GM12873 (cell line): Measurements from ENCODE around the gene ABHD8.

ENCODE experiments used
- TF ChIP-seq, protein P1 (sequence below): IDR thresholded peaks from 2 replicates; pipeline ENCODE4 v1.5.1; 2012; ENCODE audit warnings: low read depth, mild to moderate bottlenecking, moderate library complexity, low read length, control low read depth; ENCODE audit not compliant: insufficient read depth; ENCODE audit errors: missing control alignments

Gene ABHD8

DNA sequence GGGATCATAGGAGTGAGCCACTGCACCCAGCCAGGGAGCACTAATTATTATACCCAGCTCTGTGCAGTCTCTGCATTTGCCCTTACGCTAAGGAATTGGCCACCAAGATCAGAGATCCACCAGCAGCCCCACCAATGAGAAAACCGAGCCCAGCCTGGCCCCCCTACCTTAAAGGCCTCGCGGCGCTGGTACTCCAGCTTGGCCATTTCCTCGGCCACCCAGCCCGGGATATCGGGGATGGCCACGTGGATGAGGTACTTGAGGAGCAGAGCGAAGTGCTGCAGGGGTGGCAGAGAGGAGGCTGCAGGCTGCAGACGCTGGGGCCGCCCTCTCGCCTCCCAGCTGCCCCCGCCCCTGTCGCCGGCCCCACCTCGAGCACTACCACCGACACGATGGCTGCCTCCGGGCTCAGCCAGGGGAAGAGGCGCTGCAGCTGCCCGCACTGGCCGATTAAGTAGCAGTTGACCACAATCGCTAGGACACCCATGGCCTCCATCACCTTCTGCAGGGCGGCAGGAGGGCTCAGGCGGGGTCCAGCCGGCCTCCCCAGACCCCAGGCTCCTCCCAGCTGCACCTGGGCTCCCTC is 23.9 kb upstream of the ABHD8 start:
- TF ChIP-seq, protein P1, sequence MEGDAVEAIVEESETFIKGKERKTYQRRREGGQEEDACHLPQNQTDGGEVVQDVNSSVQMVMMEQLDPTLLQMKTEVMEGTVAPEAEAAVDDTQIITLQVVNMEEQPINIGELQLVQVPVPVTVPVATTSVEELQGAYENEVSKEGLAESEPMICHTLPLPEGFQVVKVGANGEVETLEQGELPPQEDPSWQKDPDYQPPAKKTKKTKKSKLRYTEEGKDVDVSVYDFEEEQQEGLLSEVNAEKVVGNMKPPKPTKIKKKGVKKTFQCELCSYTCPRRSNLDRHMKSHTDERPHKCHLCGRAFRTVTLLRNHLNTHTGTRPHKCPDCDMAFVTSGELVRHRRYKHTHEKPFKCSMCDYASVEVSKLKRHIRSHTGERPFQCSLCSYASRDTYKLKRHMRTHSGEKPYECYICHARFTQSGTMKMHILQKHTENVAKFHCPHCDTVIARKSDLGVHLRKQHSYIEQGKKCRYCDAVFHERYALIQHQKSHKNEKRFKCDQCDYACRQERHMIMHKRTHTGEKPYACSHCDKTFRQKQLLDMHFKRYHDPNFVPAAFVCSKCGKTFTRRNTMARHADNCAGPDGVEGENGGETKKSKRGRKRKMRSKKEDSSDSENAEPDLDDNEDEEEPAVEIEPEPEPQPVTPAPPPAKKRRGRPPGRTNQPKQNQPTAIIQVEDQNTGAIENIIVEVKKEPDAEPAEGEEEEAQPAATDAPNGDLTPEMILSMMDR, result no peak

DNA sequence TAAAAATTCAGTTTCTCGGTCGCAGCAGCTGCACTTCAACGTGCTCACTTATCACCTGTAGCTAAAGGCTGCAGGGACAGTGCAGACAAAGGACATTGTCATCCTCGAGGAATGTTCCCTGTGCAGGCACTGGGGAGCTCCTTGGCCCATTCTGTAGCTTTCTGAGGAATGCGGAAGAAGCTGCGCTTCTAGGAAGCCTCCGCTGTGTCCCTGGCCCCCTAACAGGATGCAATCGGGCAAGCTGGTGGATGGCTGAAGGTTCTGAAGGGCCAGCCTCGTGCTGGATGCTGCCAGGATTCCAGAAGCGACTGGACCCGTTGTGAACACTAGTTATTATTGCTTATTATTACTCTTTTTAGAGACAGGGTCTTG is 23.4 kb upstream of the ABHD8 start:
- TF ChIP-seq, protein P1, result no peak

DNA sequence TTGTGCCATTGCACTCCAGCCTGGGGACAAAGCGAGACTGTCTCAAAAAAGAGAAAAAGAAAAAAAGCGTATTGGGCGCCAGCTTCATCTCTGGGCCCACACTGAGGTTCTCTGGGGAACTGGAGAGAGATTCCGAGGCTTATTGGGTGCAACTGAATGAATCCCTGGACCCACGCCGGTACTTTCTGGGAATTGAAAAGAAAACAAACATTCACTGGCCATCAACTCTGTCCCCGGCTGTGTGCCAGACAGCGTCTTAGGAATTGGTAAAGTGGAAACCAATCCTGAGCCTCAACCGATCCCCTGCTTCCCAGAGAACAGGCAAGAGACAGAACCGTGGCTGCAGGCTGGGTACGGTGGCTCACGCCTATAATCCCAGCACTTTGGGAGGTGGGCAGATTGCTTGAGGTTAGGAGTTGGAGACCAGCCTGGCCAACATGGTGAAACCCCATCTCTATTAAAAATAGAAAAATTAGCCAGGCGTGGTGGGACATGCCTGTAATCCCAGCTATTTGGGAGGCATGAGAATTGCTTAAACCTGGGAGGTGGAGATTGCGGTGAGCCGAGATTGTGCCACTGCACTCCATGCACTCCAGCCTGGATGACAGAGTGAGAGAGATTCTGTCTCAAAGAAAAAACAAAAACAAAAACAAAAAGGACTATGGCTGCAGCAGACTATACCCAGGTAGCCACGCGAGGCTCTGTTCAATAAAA is 22.8 kb upstream of the ABHD8 start:
- TF ChIP-seq, protein P1, result no peak

DNA sequence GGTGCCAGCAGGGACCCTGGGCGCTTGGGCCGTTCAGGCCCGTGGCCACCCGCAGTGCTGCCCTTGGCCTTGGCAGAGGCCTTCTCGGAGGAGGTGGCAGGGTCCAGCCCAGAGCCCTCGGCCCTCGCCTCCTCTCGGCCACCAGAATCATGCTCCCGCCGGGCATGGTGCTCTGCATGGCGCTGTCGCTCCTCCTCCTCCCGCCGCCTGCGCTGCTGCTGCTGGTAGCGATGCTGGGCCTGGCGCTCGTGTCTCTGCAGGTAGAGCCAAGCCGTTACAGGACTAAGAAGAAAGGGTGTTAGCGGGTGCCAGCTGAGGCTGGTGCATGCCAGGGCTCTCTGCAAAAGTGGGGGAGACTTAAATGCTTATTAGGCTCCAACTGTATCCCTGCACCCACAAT is 21.9 kb upstream of the ABHD8 start:
- TF ChIP-seq, protein P1, result no peak

DNA sequence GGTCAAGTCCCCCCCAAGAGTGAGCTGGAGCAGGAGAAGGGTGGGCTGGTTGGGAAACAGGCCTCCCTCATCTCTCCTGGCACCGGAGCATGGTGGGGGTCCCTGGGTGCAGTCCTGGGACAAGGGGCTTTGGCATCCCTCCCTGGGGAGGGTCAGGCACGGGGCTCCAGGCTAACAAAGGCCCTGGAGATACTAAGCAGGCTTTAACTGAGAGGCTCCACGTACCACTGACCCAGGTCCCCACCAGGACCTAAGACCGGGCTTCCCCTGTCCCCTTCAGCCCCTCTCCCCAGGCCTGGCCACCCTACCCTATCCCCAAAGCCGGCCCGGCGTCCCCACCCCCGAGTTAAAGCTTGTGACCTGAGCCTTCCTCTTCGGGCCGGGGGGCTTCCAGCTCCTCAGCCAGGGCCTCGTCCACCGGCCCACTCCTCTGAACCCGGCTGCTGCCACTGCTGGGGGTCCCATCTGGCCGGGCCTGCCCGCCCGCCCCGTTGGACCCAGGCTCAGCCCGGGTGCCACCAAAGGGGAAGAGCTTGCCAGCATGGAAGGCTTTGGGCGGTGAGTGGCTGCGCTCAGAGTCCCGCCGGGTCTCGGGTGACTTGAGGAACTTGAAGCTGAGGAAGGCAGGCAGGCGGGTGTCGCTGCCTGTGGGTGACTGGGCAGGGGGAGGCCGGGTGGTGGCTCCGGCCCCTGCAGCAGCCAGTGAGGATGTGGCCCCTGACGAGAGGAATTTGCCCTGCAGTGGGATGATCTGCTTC is 21.3 kb upstream of the ABHD8 start:
- TF ChIP-seq, protein P1, result no peak

DNA sequence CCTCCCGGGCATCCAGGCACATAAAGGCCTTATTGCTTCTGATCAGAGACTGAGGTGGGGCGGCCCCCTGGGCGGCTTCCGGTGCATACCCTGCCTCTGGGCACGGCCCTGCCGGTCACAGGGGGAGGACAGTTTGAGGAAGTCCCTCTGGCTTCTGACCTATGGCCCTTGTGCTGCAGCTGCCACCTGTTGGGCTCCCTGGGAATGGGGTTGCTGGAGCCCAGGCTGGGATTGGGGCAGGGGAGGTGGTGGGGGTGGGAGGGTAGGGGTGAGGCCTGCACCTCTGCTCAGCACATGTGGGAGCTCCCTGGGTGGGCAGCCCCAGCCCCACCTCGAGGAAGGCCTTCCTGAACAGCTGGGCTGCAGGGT is 20.7 kb upstream of the ABHD8 start:
- TF ChIP-seq, protein P1, result no peak

DNA sequence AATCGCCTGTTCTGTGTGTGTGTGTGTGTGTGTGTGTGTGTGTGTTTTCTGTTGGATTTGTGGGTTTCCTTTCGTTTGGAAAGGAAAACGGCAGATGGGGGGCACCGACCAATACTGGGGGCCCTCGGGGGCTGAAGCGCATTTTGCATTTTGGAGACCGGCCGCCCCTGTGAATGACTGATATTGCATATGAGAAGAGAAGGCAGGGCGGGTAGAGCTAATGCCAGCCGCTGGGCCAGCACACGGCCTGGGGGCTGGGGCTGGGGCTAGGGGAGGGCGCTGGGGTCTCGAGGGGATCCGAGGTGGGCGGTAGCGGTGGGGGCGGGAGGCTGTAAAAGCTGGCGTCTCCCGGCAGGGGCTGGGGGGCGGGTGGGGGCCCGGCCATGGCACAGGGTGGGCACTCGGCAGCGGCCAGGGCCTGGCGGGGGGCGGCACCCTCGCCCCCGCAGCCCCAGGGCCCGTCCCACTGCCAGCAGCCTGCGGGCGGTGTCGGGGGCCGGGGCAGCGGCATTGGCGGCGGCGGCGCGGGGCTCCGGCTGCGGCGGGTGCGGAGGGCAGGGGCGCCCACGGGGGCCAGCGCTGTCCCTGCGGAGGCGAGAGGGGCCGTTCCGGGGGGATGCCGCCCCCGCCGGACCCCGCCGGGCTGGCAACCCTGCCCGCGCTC is 20.2 kb upstream of the ABHD8 start:
- TF ChIP-seq, protein P1, result no peak
